ENCODE results near the gene IDUA. TPM values are rescaled to one million over a fixed set of nuclear protein-coding genes. Genes with fewer than 3 reads are reported as not detected.

Gene IDUA
- total and polyA plus RNA-seq, 9 donors = 11.4 to 21.0 (median 14.0) TPM

DNA sequence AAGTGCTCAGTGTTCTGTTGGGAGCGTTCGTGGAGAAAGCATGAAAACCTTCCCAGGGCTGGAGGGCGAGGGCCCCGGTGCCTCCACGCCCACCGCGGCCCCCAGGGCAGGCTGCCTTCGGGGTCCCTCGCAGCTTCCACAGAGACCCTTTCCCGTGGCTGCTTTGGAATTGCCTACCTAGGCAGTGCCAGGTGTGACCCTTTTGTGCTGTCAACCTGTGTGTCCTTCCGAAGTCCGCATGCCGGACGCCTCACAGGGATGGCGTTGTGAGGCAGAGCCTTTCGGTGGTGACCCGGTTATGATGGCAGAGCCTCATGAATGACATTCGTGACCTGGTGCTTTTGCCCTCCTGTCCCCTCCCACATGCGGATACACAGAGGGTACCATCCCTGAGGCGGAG, 37.2 kb upstream of the IDUA start:
- no peak for DNase-seq
- H3K9me3 ChIP-seq (replicated peaks; ENCODE audit: control insufficient read depth, low read depth, low read length) = no peaks in the 10 kb centered on the region

DNA sequence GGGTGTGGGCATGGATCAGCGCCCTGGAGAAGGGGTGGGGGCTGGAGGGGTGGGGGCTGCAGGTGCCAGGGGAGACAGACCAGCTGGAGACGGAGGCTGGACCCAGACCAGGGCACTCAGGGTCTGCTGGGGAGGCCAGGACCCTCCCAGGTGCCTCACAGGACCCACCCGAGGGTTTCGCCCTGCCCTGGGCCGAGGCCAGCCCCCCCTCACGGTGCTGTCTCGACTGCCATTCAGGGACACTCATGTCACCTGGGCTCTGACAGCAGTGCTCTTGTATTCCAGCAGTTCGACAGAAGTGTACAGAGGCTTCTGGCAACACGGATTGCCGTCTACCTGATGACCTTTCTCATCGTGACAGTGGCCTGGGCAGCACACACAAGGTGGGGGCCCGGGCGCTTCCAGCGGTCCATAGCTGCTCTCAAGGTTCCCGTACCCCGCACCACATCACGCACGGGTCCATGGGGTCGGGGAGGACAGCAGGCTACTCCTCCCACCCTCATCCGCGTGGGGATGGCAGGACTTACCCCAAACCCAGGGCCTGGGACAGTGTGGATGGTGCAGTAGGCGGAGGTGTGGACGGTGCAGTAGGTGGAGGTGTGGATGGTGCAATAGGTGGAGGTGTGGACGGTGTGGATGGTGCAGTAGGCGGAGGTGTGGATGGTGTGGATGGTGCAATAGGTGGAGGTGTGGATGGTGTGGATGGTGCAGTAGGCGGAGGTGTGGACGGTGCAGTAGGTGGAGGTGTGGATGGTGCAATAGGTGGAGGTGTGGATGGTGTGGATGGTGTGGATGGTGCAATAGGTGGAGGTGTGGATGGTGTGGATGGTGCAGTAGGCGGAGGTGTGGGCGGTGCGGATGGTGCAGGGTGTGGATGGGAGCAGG, 36.5 kb upstream of the IDUA start:
- WGBS (ENCODE audit: insufficient coverage) = 79% methylated on average over 12 of the region's 30 CpGs

More for the DNA sequence above, 37.2 kb upstream of the IDUA start:
- peaks cover 9% of the 10 kb centered on the region for H3K27me3 ChIP-seq (ENCODE audit: control insufficient read depth, insufficient read depth, low read length)
- H3K36me3 ChIP-seq (ENCODE audit: control insufficient read depth, insufficient read depth, low read length) = peaks cover 5% of the 10 kb centered on the region
- H3K4me1 ChIP-seq (ENCODE audit: control insufficient read depth, insufficient read depth, low read length) = peaks cover 14% of the 10 kb centered on the region
- no peak overlapping the region for H3K27ac ChIP-seq (ENCODE audit: low read length)
- 84% methylated on average over 18 of the region's 20 CpGs for WGBS (ENCODE audit: insufficient coverage)
- H3K4me3 ChIP-seq (ENCODE audit: low read length) = no peak overlapping the region

DNA sequence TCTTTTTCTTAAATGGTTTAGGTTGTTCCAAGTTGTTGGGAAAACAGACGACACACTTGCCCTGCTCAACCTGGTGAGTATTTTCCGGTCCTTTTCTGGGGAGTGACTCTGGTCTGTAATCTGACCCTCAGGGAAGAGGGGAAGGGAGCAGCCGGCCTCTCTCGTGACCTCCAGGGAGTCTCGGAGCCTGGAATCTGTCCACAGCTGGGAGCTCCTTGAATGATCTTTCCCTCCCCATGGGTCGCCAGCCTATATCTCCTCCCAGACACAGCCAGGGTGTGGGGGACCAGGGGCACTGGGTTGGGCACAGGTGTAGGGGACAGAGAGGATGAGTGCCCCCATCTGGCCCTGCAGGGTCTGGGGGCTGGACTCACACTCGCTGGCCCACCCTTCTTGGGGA, 35.7 kb upstream of the IDUA start:
- Histone ChIP-seq H3K4me1 (ENCODE audit: control insufficient read depth, insufficient read depth, low read length) (peaks cover 11% of the 10 kb centered on the region), H3K9me3 (replicated peaks; ENCODE audit: control insufficient read depth, low read depth, low read length) (no peaks in the 10 kb centered on the region), H3K27ac (ENCODE audit: low read length) (no peak overlapping the region), H3K36me3 (ENCODE audit: control insufficient read depth, insufficient read depth, low read length) (peaks cover 14% of the 10 kb centered on the region), H3K27me3 (ENCODE audit: control insufficient read depth, insufficient read depth, low read length) (no peaks in the 10 kb centered on the region), H3K4me3 (ENCODE audit: low read length) (no peak overlapping the region)
- no CpG with 5 or more reads among the region's 7 CpGs for WGBS (ENCODE audit: insufficient coverage)
- DNase-seq = no peak

More for the DNA sequence above, 36.5 kb upstream of the IDUA start:
- Histone ChIP-seq H3K36me3 (ENCODE audit: control insufficient read depth, insufficient read depth, low read length) (peaks cover 10% of the 10 kb centered on the region), H3K27ac (ENCODE audit: low read length) (no peak overlapping the region), H3K27me3 (ENCODE audit: control insufficient read depth, insufficient read depth, low read length) (peaks cover 6% of the 10 kb centered on the region), H3K4me3 (ENCODE audit: low read length) (no peak overlapping the region), H3K9me3 (replicated peaks; ENCODE audit: control insufficient read depth, low read depth, low read length) (no peaks in the 10 kb centered on the region), H3K4me1 (ENCODE audit: control insufficient read depth, insufficient read depth, low read length) (peaks cover 14% of the 10 kb centered on the region)
- DNase-seq = no peak

DNA sequence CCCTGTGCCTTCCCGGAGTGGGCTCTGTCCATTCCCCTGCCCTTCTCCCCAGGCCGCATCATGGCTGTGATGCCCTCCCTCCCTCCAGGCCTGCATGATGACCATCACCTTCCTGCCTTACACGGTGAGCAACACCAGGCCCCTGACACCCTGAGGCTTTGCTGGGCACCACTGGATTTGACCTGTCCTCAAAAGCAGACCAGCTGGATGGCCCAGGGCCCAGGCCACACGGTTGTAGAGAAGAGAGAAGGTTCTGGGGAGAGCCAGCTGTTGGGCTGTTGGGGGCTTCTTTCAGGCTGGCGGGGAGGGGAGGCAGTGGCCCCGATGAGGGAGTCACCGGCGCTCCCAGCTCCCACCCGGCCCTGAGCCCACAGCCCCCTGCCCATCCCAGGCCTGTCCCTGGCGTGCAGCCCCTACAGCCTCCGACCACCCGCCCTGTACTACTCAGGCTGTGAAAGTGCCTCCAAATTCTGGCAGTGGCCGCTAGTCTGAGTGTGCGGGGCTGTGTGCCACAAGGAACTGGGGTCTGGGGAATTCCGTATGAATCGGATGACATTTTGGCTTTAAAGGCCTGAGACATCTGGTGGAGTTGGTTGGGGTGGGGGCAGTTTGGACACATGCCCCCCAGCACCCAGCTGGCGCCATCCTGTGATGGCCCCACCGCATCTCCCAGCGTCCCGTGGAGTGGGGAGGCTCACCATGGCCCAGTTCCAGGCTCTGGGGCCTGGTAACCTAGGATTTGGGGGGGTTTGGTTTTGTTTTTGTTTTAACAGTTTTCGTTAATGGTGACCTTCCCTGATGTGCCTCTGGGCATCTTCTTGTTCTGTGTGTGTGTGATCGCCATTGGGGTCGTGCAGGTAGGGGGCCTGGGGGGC, 35.0 kb upstream of the IDUA start:
- H3K27me3 ChIP-seq (ENCODE audit: control insufficient read depth, insufficient read depth, low read length) = no peaks in the 10 kb centered on the region
- no peaks in the 10 kb centered on the region for H3K9me3 ChIP-seq (replicated peaks; ENCODE audit: control insufficient read depth, low read depth, low read length)
- H3K36me3 ChIP-seq (ENCODE audit: control insufficient read depth, insufficient read depth, low read length) = peaks cover 14% of the 10 kb centered on the region
- 77% methylated on average over 19 of the region's 23 CpGs for WGBS (ENCODE audit: insufficient coverage)
- H3K27ac ChIP-seq (ENCODE audit: low read length) = no peak overlapping the region
- H3K4me1 ChIP-seq (ENCODE audit: control insufficient read depth, insufficient read depth, low read length) = peaks cover 11% of the 10 kb centered on the region
- no peak for DNase-seq
- H3K4me3 ChIP-seq (ENCODE audit: low read length) = no peak overlapping the region

DNA sequence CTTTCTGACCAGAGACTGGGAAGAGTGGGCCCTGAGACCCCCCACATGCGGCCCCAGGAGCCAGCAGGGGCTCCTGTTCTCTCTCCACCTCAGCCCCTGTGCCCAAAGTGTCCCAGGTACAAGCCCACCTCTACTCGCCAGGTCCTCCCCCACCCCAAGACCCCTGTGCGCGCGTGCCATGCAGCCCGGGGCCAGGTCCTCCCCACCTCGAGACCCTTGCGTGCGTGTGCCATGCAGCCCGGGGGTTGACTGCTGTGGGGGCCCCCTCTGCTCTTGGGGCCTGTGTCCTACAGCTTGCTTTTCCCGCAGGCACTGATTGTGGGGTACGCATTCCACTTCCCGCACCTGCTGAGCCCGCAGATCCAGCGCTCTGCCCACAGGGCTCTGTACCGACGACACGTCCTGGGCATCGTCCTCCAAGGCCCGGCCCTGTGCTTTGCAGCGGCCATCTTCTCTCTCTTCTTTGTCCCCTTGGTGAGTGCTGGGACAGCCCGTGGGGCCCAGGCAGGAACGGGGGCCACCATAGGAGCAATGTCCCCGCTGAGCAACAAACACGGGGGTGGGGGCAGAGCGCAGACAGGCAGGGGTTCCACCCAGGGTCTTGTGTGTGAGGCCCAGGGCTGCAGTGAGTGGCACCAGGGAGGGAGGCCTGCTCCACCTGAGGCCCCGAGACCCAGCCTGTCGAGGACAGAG, 33.8 kb upstream of the IDUA start:
- no peaks in the 10 kb centered on the region for H3K27me3 ChIP-seq (ENCODE audit: control insufficient read depth, insufficient read depth, low read length)
- H3K27ac ChIP-seq (ENCODE audit: low read length) = no peak overlapping the region
- H3K9me3 ChIP-seq (replicated peaks; ENCODE audit: control insufficient read depth, low read depth, low read length) = no peaks in the 10 kb centered on the region
- DNase-seq = no peak
- H3K4me1 ChIP-seq (ENCODE audit: control insufficient read depth, insufficient read depth, low read length) = peaks cover 11% of the 10 kb centered on the region
- H3K4me3 ChIP-seq (ENCODE audit: low read length) = no peak overlapping the region
- H3K36me3 ChIP-seq (ENCODE audit: control insufficient read depth, insufficient read depth, low read length) = peaks cover 16% of the 10 kb centered on the region
- WGBS (ENCODE audit: insufficient coverage) = 91% methylated on average over 26 of the region's 28 CpGs

DNA sequence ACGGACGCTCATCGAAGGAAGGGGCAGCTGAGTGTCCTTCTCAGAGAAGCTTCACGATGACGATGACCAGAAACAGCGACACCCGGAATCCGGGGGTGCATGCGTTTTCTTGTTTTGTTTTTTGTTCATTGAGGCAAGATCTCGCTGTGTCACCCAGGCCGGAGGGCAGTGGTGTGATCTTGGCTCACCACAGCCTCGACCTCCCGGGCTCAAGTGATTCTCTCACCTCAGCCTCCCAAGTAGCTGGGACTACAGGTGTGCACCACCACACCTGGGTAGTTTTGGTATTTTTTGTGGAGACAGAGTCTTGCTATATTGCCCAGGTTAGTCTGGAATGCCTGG, 33.3 kb upstream of the IDUA start:
- Histone ChIP-seq H3K4me1 (ENCODE audit: control insufficient read depth, insufficient read depth, low read length) (peaks cover 11% of the 10 kb centered on the region), H3K9me3 (replicated peaks; ENCODE audit: control insufficient read depth, low read depth, low read length) (no peaks in the 10 kb centered on the region), H3K36me3 (ENCODE audit: control insufficient read depth, insufficient read depth, low read length) (peaks cover 18% of the 10 kb centered on the region), H3K27me3 (ENCODE audit: control insufficient read depth, insufficient read depth, low read length) (no peaks in the 10 kb centered on the region), H3K4me3 (ENCODE audit: low read length) (no peak overlapping the region), H3K27ac (ENCODE audit: low read length) (no peak overlapping the region)
- DNase-seq = no peak
- 96% methylated on average over 11 of the region's 13 CpGs for WGBS (ENCODE audit: insufficient coverage)

DNA sequence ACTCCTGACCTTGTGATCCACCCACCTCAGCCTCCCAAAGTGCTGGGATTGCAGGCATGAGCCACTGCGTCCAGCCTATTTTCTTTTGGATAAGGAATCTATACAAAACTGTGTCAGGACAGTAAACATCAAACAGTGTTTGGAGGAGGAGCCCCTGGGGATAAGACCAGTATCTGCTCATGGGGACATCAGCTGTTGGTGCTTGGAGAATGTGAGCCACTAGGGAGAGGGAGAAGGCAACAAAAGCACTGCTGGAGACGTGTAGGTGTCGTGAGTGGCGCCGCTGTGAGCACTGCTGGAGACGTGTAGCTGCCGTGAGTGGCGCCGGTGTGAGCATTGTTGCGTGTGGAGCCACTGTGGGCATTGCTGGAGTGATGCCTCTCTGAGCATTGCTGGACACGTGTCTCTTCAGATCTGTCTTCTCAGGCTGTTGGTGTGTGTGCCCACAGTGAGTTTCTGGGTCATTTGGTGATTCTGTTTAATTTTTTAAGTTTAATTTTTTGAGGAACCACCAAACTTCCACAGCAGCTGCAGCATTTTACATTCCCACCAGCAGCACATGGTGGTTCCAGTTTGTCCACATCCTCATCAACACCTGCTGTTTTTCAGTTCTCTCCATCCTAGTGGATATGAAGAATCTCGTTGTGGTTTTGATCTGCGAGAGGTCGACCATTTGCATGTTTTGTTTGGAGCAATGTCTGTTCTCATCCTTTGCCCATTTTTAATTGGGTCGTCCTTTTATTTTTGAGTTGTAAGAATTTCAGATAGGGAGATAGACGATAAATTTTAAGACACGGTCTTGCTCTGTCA, 32.4 kb upstream of the IDUA start:
- H3K27ac ChIP-seq (ENCODE audit: low read length) = no peak overlapping the region
- 98% methylated on average over 7 of the region's 17 CpGs for WGBS (ENCODE audit: insufficient coverage)
- H3K9me3 ChIP-seq (replicated peaks; ENCODE audit: control insufficient read depth, low read depth, low read length) = no peaks in the 10 kb centered on the region
- no peak overlapping the region for H3K4me3 ChIP-seq (ENCODE audit: low read length)
- H3K36me3 ChIP-seq (ENCODE audit: control insufficient read depth, insufficient read depth, low read length) = peaks cover 25% of the 10 kb centered on the region
- DNase-seq = no peak
- H3K4me1 ChIP-seq (ENCODE audit: control insufficient read depth, insufficient read depth, low read length) = peaks cover 11% of the 10 kb centered on the region
- H3K27me3 ChIP-seq (ENCODE audit: control insufficient read depth, insufficient read depth, low read length) = no peaks in the 10 kb centered on the region

DNA sequence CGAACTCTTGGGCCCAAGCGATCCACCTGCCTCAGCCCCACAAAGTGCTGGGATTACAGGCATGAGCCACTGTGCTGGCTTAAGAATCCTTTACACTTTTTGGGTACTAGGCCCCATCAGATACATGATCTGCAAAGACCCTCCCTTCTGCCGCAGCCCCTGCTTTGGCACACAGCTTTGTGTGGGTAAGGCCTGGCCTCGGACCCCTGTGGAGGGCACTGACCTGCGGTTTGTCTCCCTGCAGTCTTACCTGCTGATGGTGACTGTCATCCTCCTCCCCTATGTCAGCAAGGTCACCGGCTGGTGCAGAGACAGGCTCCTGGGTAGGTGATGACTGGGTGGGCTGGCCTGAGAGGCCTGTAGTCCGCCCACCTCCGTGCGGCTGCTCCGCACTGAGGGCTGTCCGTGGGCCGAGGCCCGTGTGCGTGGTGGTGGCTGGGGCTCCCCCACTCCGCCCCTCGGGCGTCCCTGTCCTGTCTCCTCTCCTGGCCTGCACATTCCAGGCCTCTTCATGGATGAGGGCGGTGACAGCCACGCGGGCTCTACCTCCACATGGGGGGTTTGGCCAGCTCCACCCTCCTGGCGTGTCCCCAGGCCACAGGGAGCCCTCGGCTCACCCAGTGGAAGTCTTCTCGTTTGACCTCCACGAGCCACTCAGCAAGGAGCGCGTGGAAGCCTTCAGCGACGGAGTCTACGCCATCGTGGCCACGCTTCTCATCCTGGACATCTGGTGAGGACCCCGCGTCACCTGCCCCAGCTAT, 31.5 kb upstream of the IDUA start:
- H3K4me3 ChIP-seq (ENCODE audit: low read length) = no peak overlapping the region
- no peaks in the 10 kb centered on the region for H3K9me3 ChIP-seq (replicated peaks; ENCODE audit: control insufficient read depth, low read depth, low read length)
- peaks cover 11% of the 10 kb centered on the region for H3K4me1 ChIP-seq (ENCODE audit: control insufficient read depth, insufficient read depth, low read length)
- no peak overlapping the region for H3K27ac ChIP-seq (ENCODE audit: low read length)
- no peak for DNase-seq
- no peaks in the 10 kb centered on the region for H3K27me3 ChIP-seq (ENCODE audit: control insufficient read depth, insufficient read depth, low read length)
- peaks cover 27% of the 10 kb centered on the region for H3K36me3 ChIP-seq (ENCODE audit: control insufficient read depth, insufficient read depth, low read length)
- 90% methylated on average over 31 of the region's 33 CpGs for WGBS (ENCODE audit: insufficient coverage)

DNA sequence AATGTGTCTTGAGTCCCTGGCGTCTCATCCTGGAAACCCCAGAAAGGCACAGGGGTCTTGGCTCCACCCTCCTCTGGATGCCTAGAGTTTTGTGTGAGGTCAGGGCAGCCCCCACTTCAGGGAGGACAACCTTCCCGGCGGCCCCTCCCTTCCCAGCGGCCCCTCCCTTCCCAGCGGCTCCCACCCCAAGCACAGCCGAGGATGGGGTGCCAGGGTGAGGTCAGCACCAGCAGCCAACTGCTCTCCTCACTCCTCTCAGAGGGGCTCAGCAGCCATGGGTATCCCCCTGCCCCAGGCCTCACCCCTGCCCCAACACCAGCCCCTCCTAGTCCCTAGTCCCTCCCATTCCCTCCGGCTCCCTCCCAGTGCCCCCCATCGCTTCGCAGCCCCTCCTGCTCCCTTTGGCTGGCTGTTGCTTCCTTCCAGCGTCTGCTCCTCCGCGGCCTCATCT, 30.9 kb upstream of the IDUA start:
- DNase-seq = no peak
- no peak overlapping the region for H3K4me3 ChIP-seq (ENCODE audit: low read length)

More for the DNA sequence above, 30.9 kb upstream of the IDUA start:
- peaks cover 27% of the 10 kb centered on the region for H3K36me3 ChIP-seq (ENCODE audit: control insufficient read depth, insufficient read depth, low read length)
- WGBS (ENCODE audit: insufficient coverage) = 65% methylated on average over 2 of the region's 12 CpGs
- no peaks in the 10 kb centered on the region for H3K27me3 ChIP-seq (ENCODE audit: control insufficient read depth, insufficient read depth, low read length)
- H3K4me1 ChIP-seq (ENCODE audit: control insufficient read depth, insufficient read depth, low read length) = peaks cover 11% of the 10 kb centered on the region
- H3K9me3 ChIP-seq (replicated peaks; ENCODE audit: control insufficient read depth, low read depth, low read length) = no peaks in the 10 kb centered on the region
- no peak overlapping the region for H3K27ac ChIP-seq (ENCODE audit: low read length)

Measured in muscle of leg (tissue), 11 donors.